SK-N-DZ (cell line): ENCODE measurements around the gene MTO1.
"Not testable (repeated sequence)": the region's sequence is repeated elsewhere in the genome, so short reads cannot be mapped to it uniquely, and the experiment has no call there.

Experiments used
- DNase-seq: peaks from one replicate; pipeline ENCODE4 v3.0.0-alpha.2; 2015; ENCODE audit warnings: low spot score
- small RNA-seq, 2 experiments: library from RNA; depleted of rRNA; stranded (forward); fragments of <200 nt; gene quantifications; one replicate each; pipeline ENCODE3, GENCODE V24; 2014

The MTO1 gene

GRCh38 chr6:73528897-73529296 is 67.4 kb downstream of the MTO1 start:
- DNase-seq: no peak

GRCh38 chr6:73532293-73532692 is 70.8 kb downstream of the MTO1 start:
- no peak for DNase-seq

- no peak for DNase-seq
Observed at GRCh38 chr6:73534628-73535027, 73.1 kb downstream of the MTO1 start.

GRCh38 chr6:73537677-73538076 is 76.1 kb downstream of the MTO1 start:
- no peak for DNase-seq

- DNase-seq: no peak
Observed at GRCh38 chr6:73538116-73538779, 76.7 kb downstream of the MTO1 start.

- DNase-seq: not testable (repeated sequence)
Observed at GRCh38 chr6:73542481-73542880, 80.9 kb downstream of the MTO1 start.

- no peak for DNase-seq
Observed at GRCh38 chr6:73542891-73543290, 81.4 kb downstream of the MTO1 start.

- no peak for DNase-seq
Observed at GRCh38 chr6:73547036-73547435, 85.5 kb downstream of the MTO1 start.

GRCh38 chr6:73548458-73549446 is 87.2 kb downstream of the MTO1 start:
- DNase-seq: no peak

GRCh38 chr6:73551115-73551514 is 89.6 kb downstream of the MTO1 start:
- DNase-seq: not testable (repeated sequence)

GRCh38 chr6:73555380-73555949 is 93.9 kb downstream of the MTO1 start:
- not testable (repeated sequence) for DNase-seq

- no peak for DNase-seq
Observed at GRCh38 chr6:73556836-73557235, 95.3 kb downstream of the MTO1 start.

Small RNA genes within 50 kb of the gene (small RNA-seq; reads per million reads assigned to genes)
- gene AL603910.2 (0 reads per million in 2 experiments), gene RN7SL827P (0 to 0.18 reads per million in 2 experiments), gene RNU6-975P (0 reads per million in 2 experiments)
